ENCODE data around the gene COPS2. TPM values are rescaled to one million over a fixed set of nuclear protein-coding genes. Genes with fewer than 3 reads are reported as not detected.
A peak's percentile ranks its signal among the peaks of the same experiment; 100 is the strongest.

COPS2 gene
- total and polyA plus RNA-seq, 2 donors (not counting 1 experiment from before 2014, with no cell fraction given) = 92.2 to 98.1 TPM

GRCh38 chr15:49115062-49115461, 40.3 kb downstream of the COPS2 start:
- H2AFZ ChIP-seq (ENCODE audit: low read length) = no peak overlapping the region
- no peak overlapping the region for H3K4me3 ChIP-seq (replicated peaks in 1 of 4; ENCODE audit: control extremely low read depth in 1 of 4, insufficient read depth in 1 of 4, low read depth in 3 of 4, low read length in 4 of 4)
- DNase-seq (ENCODE audit: low read depth in 2 of 2) = no peak
- no peaks in the 10 kb centered on the region for H3K4me1 ChIP-seq (ENCODE audit: control insufficient read depth, extremely low read depth, insufficient read depth, low read length)
- H3K9me3 ChIP-seq (ENCODE audit: control insufficient read depth, insufficient read depth, low read depth, low read length) = no peaks in the 10 kb centered on the region
- peaks cover 3% of the 10 kb centered on the region for H3K36me3 ChIP-seq (ENCODE audit: control insufficient read depth, insufficient read depth, low read length)
- H4K20me1 ChIP-seq (ENCODE audit: control insufficient read depth, extremely low read depth, insufficient read depth, low read length) = no peaks in the 10 kb centered on the region
- H3K4me2 ChIP-seq (ENCODE audit: extremely low read depth, insufficient read depth, low read length) = no peak overlapping the region
- no peak overlapping the region for H3K9ac ChIP-seq (ENCODE audit: insufficient read depth, low read length)
- H3K27me3 ChIP-seq (ENCODE audit: control insufficient read depth, insufficient read depth, low read length) = no peaks in the 10 kb centered on the region
- TF ChIP-seq EZH2 (IDR thresholded peaks at IDR 0.05; ENCODE audit: low read length, missing control alignments) (no peak), CTCF (conservative IDR thresholded peaks at IDR 0.05 in 1 of 2, IDR thresholded peaks at IDR 0.05 in 1 of 2; ENCODE audit: low read depth in 1 of 2, low read length in 2 of 2) (no peak)
- H3K27ac ChIP-seq (ENCODE audit: insufficient read depth, low read length) = no peak overlapping the region
- H3K79me2 ChIP-seq (ENCODE audit: control insufficient read depth, insufficient read depth, low read length) = no peaks in the 10 kb centered on the region

GRCh38 chr15:49110158-49110944, 45.0 kb downstream of the COPS2 start:
- Histone ChIP-seq H4K20me1 (ENCODE audit: control insufficient read depth, extremely low read depth, insufficient read depth, low read length) (no peaks in the 10 kb centered on the region), H2AFZ (ENCODE audit: low read length) (no peak overlapping the region), H3K27ac (ENCODE audit: insufficient read depth, low read length) (no peak overlapping the region), H3K4me2 (ENCODE audit: extremely low read depth, insufficient read depth, low read length) (no peak overlapping the region), H3K9ac (ENCODE audit: insufficient read depth, low read length) (no peak overlapping the region), H3K36me3 (ENCODE audit: control insufficient read depth, insufficient read depth, low read length) (peaks cover 5% of the 10 kb centered on the region), H3K4me3 (replicated peaks in 1 of 4; ENCODE audit: control extremely low read depth in 1 of 4, insufficient read depth in 1 of 4, low read depth in 3 of 4, low read length in 4 of 4) (no peak overlapping the region), H3K79me2 (ENCODE audit: control insufficient read depth, insufficient read depth, low read length) (no peaks in the 10 kb centered on the region), H3K27me3 (ENCODE audit: control insufficient read depth, insufficient read depth, low read length) (no peaks in the 10 kb centered on the region), H3K9me3 (ENCODE audit: control insufficient read depth, insufficient read depth, low read depth, low read length) (no peaks in the 10 kb centered on the region), H3K4me1 (ENCODE audit: control insufficient read depth, extremely low read depth, insufficient read depth, low read length) (no peaks in the 10 kb centered on the region)
- no peak for TF ChIP-seq CTCF (conservative IDR thresholded peaks at IDR 0.05 in 1 of 2, IDR thresholded peaks at IDR 0.05 in 1 of 2; ENCODE audit: low read depth in 1 of 2, low read length in 2 of 2)
- TF ChIP-seq EZH2 (IDR thresholded peaks at IDR 0.05; ENCODE audit: low read length, missing control alignments) = no peak
- no peak for DNase-seq (ENCODE audit: low read depth in 2 of 2)

- DNase-seq (ENCODE audit: low read depth in 2 of 2) = peak in 1 of 2 donors; percentile 72
- Histone ChIP-seq H3K79me2 (ENCODE audit: control insufficient read depth, insufficient read depth, low read length) (no peaks in the 10 kb centered on the region), H3K9me3 (ENCODE audit: control insufficient read depth, insufficient read depth, low read depth, low read length) (no peaks in the 10 kb centered on the region), H3K4me1 (ENCODE audit: control insufficient read depth, extremely low read depth, insufficient read depth, low read length) (no peaks in the 10 kb centered on the region), H3K36me3 (ENCODE audit: control insufficient read depth, insufficient read depth, low read length) (peaks cover 1% of the 10 kb centered on the region), H2AFZ (ENCODE audit: low read length) (no peak overlapping the region), H3K4me2 (ENCODE audit: extremely low read depth, insufficient read depth, low read length) (no peak overlapping the region), H3K27ac (ENCODE audit: insufficient read depth, low read length) (no peak overlapping the region), H3K27me3 (ENCODE audit: control insufficient read depth, insufficient read depth, low read length) (no peaks in the 10 kb centered on the region), H4K20me1 (ENCODE audit: control insufficient read depth, extremely low read depth, insufficient read depth, low read length) (no peaks in the 10 kb centered on the region), H3K4me3 (replicated peaks in 1 of 4; ENCODE audit: control extremely low read depth in 1 of 4, insufficient read depth in 1 of 4, low read depth in 3 of 4, low read length in 4 of 4) (no peak overlapping the region), H3K9ac (ENCODE audit: insufficient read depth, low read length) (no peak overlapping the region)
- TF ChIP-seq CTCF (conservative IDR thresholded peaks at IDR 0.05 in 1 of 2, IDR thresholded peaks at IDR 0.05 in 1 of 2; ENCODE audit: low read depth in 1 of 2, low read length in 2 of 2) = no peak
- TF ChIP-seq EZH2 (IDR thresholded peaks at IDR 0.05; ENCODE audit: low read length, missing control alignments) = no peak
Measured at GRCh38 chr15:49103002-49103401, 52.4 kb downstream of the COPS2 start.
